SHP77 treated with DMSO at 0.1 percent for 48 hours (cell line): ENCODE data around the gene GPC4.
"Not testable (repeated sequence)": the region's sequence is repeated elsewhere in the genome, so short reads cannot be mapped to it uniquely, and the experiment has no call there.

Source experiments
- DNase-seq: peaks from one replicate; lab custom pipeline; 2025; lab: John Stamatoyannopoulos, UW

GPC4 gene

DNA sequence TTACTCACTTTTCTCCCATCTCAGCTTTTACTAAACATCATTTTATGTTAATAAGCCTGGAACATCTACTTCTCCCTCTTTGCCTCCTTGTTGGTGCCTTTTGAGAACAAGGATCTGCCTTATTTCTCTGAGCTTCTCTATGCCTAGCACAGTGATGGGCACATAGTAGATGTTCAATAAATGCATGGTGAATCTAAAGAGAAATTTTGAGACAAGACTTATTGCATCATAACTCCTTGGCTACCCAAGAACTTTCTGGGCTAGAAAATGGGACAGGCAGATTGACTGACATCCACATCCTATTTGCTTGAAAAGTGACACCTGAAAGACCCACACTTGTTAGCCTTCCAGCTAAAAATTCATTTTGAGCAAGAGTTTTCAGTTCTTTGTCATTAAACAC is 109.9 kb downstream of the GPC4 start:
- no peak for DNase-seq

DNA sequence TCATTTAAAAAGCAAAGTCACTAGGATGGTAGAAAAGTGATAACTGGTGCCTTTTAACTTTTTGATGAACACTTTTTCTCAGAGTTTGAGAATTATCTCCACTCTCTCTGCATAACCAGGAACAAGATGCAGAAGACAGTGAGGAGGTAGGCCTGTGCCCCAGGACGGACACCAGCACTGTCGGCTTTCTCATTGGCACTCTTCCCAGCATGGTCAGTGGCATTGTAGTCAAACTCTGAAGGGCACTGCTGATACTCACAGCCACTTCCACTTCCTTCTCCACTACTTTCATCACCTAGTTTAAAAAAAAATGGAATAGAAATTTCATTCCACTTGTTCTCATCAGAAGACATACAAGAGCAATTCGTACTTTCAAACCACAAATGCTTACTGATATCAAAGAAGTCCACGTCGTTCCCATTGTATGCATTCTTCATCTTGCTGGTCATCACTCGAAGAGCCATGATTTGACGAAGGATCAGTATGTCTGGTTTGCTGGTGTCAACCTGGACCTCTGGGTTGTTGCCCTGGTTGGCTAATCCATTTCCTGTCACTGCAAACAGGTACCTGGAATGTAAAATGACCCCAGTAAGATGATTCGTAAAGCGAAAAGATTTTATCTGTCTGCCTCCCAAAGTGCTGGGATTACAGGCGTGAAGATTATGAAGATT is 112.4 kb downstream of the GPC4 start:
- DNase-seq, result no peak

DNA sequence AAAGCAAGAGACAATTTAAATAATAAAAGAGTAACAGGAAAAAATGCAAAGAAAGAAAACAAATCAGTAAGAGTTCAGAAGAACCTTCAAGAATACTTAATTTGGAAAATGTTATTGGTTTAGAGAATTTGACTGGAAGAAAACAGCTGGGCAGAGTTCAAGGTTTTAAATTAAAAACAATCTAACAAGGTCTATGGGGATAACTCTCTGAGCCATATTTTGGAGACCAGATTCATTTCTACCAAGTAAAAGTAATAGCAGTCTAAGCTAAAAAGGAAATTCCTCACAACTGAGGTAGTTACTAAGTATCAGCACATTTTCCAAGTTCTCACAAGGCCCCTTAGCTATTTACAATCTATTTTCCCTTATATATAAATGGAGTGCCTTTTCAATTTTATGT is 114.7 kb downstream of the GPC4 start:
- DNase-seq, result no peak

DNA sequence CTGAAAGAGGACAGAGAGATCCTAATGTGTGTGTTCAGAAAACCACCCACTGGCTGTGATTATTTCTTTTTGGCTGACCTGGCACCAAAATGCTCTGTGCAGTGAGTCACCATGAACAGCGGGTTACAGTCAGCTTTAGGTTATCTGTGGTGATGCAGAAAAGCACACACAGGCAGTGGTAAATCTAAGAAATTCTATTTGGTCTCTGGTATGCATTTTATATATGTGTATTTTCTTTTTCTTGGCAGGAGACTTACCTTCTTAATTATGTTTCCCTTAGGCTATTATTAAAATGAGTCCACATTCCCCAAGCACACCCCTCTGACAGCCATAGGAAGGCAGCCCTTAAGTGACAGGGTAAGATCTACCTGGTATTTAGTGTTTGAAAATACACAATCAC is 118.0 kb downstream of the GPC4 start:
- no peak for DNase-seq

DNA sequence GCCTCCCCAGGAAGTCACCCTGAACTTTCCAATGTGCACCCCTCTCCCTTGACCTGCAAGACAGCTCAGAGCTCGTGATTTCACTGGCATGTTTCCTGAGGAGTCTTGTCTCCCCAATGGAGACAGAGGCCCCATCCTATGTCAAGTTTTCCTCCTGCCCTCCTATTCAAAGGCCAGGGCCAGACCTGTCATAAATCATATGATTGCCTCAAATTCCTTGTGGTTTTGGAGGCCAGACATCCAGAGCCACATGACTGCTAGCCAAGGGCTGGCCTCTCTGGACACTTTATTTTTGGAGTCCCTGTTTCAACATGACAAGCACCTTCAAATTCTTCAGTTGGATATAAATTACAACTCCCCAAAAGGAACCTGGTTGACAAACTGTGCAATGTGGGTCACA is 121.2 kb downstream of the GPC4 start:
- no peak for DNase-seq

DNA sequence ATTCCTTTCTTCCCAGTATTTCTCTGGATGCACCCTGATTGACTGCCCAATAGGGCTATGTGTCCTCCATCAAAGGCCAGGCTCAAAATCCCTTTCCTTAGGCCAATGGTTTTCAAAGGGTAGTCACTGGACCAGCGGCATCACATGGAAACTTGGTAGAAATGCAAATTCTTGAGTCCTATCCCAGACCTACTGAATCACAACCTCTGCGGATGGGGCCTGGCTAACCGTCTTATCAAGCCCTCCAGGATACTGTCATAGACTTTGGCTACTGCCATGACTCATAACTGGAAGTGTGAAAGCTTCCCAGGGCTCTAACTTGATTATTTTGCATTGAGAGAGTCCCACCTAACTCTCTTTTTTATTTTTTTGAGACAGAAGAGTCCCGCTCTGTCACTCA is 125.2 kb downstream of the GPC4 start:
- DNase-seq, result no peak

DNA sequence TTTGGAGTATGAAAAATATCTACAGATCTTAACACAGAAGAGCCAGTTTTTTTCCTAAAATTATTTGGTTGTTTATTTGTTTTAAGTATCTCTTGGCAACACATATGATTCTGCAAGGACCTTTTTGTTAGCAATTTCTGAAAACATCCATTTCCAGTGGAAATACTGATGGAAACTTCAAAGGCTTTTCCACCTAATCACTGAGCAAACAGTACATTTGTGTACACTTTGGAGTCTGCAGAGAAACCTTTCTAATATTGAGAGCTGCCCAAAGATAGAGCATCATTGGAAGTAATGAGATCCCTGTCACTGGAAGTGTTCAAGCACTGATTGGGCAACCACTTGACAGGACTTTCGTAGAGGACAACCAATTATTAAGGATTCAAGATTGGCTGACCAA is 127.4 kb downstream of the GPC4 start:
- no peak for DNase-seq

DNA sequence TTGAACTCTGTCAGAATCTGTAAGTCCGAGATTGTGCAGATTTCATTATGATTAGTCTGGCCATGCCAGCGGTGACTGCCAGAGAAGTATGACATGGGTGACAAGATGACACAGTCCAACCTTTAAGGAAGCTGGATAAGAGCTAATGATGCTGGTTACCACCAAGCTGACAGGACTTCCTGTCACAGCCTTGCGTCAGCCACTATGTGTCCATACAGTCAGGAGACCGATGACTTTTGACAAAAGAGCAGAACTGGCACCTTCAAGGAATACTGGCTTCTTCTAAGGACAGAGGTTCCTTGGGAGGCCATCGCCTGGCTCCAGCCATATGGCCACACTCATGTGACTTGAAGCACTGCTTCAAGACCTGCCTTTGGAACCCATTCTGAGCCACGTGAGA is 129.9 kb downstream of the GPC4 start:
- no peak for DNase-seq

DNA sequence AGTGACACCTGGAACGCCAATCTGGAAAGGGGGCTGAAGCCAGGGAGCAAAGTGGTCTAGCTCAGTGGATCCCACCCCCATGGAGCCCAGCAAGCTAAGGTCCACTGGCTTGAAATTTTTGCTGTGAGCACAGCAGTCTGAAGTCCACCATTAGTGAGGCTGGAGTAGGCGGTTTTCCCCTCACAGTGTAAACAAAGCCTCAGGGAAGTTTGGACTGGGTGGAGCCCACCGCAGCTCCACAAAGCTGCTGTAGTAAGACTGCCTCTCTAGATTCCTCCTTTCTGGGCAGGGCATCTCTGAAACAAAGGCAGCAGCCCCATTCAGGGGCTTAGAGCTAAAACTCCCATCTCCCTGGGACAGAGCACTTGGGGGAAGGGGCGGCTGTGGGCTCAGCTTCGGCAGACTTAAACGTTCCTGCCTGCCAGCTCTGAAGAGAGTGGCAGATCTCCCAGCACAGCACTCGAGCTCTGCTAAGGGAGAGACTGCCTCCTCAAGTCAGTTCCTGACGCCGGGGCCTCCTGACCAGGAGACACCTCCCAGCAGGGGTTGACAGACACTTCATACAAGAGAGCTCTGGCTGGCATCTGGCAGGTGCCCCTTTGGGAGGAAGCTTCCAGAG is 136.1 kb downstream of the GPC4 start:
- DNase-seq, result not testable (repeated sequence)

DNA sequence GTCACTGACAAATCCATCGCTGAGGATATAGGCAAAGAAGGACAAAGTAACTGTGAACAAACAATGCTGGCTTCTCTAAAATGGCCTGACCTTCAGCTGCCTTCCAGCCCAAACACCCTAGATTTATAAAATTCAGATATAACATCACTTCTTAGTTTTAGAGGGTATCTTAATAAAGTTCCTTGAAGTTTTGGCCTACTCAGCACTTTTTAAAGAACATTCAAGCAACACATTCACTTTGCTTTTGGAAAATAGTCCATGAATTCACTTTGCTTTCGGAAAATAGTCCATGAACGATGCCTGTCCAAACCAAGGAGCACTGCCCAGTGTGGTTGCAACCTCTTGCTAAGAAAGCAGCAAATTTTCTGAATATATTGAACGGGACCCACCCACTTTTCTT is 142.1 kb downstream of the GPC4 start:
- no peak for DNase-seq

DNA sequence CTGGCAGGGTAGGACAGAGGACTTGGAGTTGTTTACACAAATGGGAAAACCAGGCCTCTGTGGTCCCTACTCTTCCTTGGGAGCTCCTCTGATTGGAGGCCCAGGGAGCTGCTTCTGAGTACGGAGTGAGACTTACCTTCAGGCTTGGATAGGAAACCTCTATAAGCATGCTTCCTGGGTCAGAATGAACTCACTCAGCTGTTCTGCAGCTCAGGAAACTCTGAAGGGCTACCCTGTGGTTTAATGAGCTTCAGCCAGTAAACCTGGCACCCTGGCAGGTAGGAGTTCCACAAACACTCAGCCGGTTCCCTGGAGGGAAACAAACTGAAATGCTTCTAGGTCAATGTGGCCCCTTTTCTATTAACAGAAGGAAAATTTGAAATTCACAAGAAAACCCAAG is 146.1 kb downstream of the GPC4 start:
- no peak for DNase-seq

DNA sequence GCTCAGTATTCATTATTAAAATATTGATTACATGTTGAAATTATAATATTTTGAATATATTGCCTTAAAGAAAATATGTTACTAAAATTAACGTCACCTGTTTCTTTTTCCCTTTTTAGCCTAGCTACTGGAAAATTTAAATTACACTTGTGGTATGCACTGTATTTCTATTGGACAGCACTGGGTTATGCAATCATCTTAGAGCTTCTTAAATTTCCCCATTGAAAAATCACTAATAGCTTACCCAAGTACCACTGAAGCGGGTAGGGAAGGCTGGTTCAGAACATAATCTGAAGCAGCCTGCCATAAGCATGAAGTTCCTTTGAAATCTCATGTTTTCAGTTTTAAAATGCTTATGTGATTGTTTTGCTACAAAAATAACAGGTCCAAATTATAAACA is 147.7 kb downstream of the GPC4 start:
- DNase-seq, result no peak

DNA sequence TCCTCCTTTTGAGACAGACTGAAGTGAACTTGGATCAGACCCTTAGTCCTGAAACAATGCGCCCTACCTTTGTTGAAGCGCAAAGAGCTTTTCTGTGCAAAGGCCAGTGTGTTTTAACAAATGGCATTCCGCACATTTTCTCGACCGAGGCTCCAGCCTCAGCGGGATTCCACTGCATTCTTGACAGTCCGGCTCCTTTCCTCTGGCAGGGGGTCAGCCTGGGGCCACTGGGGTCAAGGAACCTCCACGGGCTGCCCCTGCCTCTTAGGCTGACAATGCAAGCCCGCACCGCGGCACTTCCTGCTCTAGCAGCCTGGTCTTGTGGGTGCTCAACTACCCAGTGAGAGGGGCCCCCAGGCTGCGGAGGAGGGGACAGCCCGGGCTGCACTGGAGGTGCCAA is 150.0 kb downstream of the GPC4 start:
- DNase-seq, result no peak

DNA sequence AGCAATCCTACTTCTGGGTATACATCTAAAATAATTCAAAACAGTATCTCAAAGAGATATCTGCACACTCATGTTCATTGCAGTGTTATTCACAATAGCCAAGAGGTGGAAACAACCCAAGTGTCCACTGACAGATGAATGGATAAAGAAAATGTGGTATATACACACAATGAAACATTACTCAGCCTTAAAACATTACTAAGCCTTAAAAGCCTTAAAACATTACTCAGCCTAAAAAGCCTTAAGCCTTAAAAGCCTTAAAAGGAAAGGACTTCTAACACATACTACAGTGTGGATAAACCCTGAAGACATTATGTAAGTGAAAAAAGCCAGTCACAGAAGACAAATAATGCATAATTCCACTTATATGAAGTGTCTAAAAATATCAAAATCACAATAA is 156.8 kb downstream of the GPC4 start:
- no peak for DNase-seq

DNA sequence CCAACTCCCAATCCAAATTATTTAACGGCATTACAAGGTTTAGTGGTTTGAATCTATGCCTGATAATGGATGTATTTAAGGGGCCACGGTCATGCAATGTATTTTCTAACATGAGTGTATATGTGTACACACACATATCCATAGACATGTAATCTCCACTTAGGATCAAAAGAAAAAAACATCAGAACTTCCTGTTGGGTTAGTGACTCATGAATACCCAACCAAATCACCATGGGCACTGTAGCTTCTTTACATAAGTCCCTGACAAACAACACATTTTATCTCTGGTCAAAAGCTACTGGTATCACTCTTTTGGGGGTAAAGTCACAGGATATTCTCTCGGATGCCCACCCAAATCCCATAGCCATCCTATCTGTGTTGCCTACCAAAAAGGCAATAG is 160.6 kb downstream of the GPC4 start:
- DNase-seq, result no peak

DNA sequence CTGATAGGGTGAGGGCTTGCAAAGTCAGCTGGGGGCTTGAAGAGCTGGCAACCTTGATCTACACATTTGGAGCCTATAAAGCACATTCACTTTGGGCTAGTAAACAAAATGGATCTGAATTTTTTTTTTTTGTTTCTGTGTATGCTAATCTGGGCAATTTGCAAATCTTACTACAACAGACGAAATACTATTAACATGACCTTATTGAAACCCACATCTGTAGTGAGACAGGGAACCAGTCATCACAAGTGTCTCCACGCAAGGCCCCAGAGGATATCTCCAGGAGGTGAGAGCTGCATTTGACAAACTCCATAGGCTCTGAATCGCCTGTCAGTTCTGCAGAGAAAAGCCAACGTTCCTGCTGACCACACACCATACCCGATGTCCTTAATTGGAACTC is 164.1 kb downstream of the GPC4 start:
- DNase-seq, result no peak

DNA sequence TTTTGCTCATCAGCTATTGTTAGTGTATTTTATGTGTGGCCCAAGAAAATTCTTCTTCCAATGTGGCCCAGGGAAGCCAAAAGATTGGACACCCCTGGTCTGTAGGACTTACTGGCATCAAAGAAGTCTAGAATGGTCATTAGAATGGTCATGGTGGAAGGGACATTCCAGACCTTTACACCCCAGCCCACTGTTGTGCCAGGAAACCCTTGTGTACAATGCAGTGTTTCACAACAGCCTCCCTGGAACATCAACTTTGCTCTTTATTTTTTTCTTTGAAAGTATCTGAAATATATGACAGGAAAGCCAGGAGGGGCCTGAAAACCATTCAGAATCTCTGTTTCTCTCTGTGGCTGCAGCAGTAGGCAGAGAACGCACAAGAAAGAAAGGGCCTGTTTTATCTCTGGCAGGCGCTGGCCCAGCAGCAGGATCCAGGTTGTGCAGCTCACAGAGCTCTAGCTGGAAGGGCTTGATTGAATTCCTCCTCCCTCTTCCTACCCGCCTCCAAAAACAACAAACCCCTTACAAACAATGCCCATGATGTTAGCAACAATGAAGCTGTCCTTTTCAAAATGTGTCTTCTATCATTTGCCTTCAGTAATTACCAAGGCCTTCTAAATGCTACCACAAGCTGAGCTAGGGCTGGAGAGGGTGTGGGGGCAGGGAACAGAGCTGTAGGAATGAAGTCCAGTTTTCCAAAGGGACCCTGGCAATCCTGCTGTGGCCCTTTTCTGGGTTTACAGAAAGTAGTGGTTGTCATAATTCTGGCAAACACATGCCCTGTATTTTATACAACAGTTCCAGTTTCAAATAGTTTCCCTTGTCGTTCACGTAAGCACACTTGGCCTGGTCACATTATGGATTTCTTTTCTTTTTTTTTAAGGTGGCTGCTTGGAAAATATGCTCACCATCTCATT is 164.8 kb downstream of the GPC4 start:
- DNase-seq, result no peak
